Head of caudate nucleus (tissue), 42 donors: ENCODE data around the gene FAM25A.
A peak's percentile ranks its signal among the peaks of the same experiment; 100 is the strongest.
"Not testable (repeated sequence)": the region's sequence is repeated elsewhere in the genome, so short reads cannot be mapped to it uniquely, and the experiment has no call there.

Experiments used
- DNase-seq, 42 donors: peaks; one replicate each; pipeline versions ENCODE4 v3.0.0 to v3.0.0-alpha.2; 2020 to 2021; ENCODE audit warnings: mixed read lengths in 7 of 42
- intact Hi-C: fragments of 100-400 bp; cut with DNase I; formaldehyde crosslinking; loops from one replicate; pipeline ENCODE4 v1.15.0; 2022

FAM25A gene

GRCh38 chr10:87020056-87020455 lies at the start of gene FAM25A:
TSS of gene FAM25A (plus strand) at chr10:87020294. CDS start at chr10:87020325, 31 bp downstream.
- DNase-seq, intact Hi-C loops: not testable (repeated sequence)

- no peak for DNase-seq
- intact Hi-C loops: no loop called here
These were observed 49.2 kb upstream of the FAM25A start for GRCh38 chr10:86970982-86971231.

- intact Hi-C loops: no loop called here
- peak in 39 of 42 donors; percentile 44 to 82 (median 66) for DNase-seq
These were observed 48.7 kb upstream of the FAM25A start for GRCh38 chr10:86971232-86971991.

- intact Hi-C loops: no loop called here
- DNase-seq: peak in 3 of 42 donors; percentile 14 to 35 (median 32)
These were observed 47.3 kb upstream of the FAM25A start for GRCh38 chr10:86972613-86973380.

GRCh38 chr10:86974484-86974883 lies 45.6 kb upstream of the FAM25A start:
- intact Hi-C loops: no loop called here
- peak in 2 of 42 donors; percentile 13 to 22 for DNase-seq

GRCh38 chr10:86976362-86977056 lies 43.6 kb upstream of the FAM25A start:
- no peak for DNase-seq
- intact Hi-C loops: no loop called here

GRCh38 chr10:86978457-86978856 lies 41.6 kb upstream of the FAM25A start:
- DNase-seq, intact Hi-C loops: not testable (repeated sequence)

- intact Hi-C loops: no loop called here
- DNase-seq: no peak
These were observed 40.7 kb upstream of the FAM25A start for GRCh38 chr10:86979296-86979818.

GRCh38 chr10:86979977-86980448 lies 40.1 kb upstream of the FAM25A start:
- DNase-seq: no peak
- intact Hi-C loops: no loop called here

GRCh38 chr10:86981020-86981419 lies 39.1 kb upstream of the FAM25A start:
- DNase-seq, intact Hi-C loops: not testable (repeated sequence)

GRCh38 chr10:86981716-86982115 lies 38.4 kb upstream of the FAM25A start:
- DNase-seq: no peak
- intact Hi-C loops: no loop called here

- intact Hi-C loops, DNase-seq: not testable (repeated sequence)
These were observed 35.6 kb upstream of the FAM25A start for GRCh38 chr10:86984498-86984897.

- intact Hi-C loops: no loop called here
- DNase-seq: no peak
These were observed 31.6 kb upstream of the FAM25A start for GRCh38 chr10:86988520-86988919.

GRCh38 chr10:86991362-86991761 lies 28.7 kb upstream of the FAM25A start:
- intact Hi-C loops, DNase-seq: not testable (repeated sequence)

- intact Hi-C loops: no loop called here
- DNase-seq: no peak
These were observed 27.6 kb upstream of the FAM25A start for GRCh38 chr10:86992456-86992855.

GRCh38 chr10:86992929-86993328 lies 27.2 kb upstream of the FAM25A start:
- DNase-seq: no peak
- intact Hi-C loops: no loop called here

- DNase-seq, intact Hi-C loops: not testable (repeated sequence)
These were observed 20.2 kb upstream of the FAM25A start for GRCh38 chr10:86999802-87000403.

GRCh38 chr10:87000491-87000890 lies 19.6 kb upstream of the FAM25A start:
- no peak for DNase-seq
- intact Hi-C loops: no loop called here

- DNase-seq, intact Hi-C loops: not testable (repeated sequence)
These were observed 13.0 kb upstream of the FAM25A start for GRCh38 chr10:87007124-87007523.
